Liver (tissue), 9 donors: ENCODE data around the gene ABHD14A. TPM values are rescaled to one million over a fixed set of nuclear protein-coding genes. Genes with fewer than 3 reads are reported as not detected.
A peak's percentile ranks its signal among the peaks of the same experiment; 100 is the strongest.

Experiments used
- DNase-seq: peaks from one replicate; pipeline ENCODE4 v3.0.0-alpha.2; 2017; ENCODE audit warnings: low spot score
- H3K27ac ChIP-seq, 2 donors: one replicate each; pipeline ENCODE4 v1.7.0; 2013; ENCODE audit warnings: inconsistent platforms in 2 of 2, low read length in 2 of 2, control low read depth in 1 of 2, low read depth in 1 of 2, mild to moderate bottlenecking in 1 of 2
- H3K27me3 ChIP-seq, 4 donors: one replicate each; pipeline versions ENCODE4 v1.6.1 to v1.7.0; 2013; ENCODE audit warnings: low read length in 3 of 4, inconsistent platforms in 1 of 4, mild to moderate bottlenecking in 1 of 4, moderate library complexity in 1 of 4; ENCODE audit not compliant: control insufficient read depth in 4 of 4, insufficient read depth in 4 of 4
- H3K36me3 ChIP-seq, 4 donors: one replicate each; pipeline versions ENCODE4 v1.6.1 to v1.7.0; 2013; ENCODE audit warnings: low read length in 3 of 4, mild to moderate bottlenecking in 3 of 4, low read depth in 1 of 4, moderate library complexity in 1 of 4; ENCODE audit not compliant: control insufficient read depth in 4 of 4, insufficient read depth in 3 of 4
- H3K4me1 ChIP-seq, 4 donors: one replicate each; pipeline versions ENCODE4 v1.6.1 to v1.7.0; 2013; ENCODE audit warnings: low read length in 3 of 4, mild to moderate bottlenecking in 3 of 4, moderate library complexity in 1 of 4; ENCODE audit not compliant: control insufficient read depth in 4 of 4, insufficient read depth in 4 of 4
- H3K4me3 ChIP-seq, 3 donors: one replicate each; pipeline versions ENCODE4 v1.6.1 to v1.7.0; 2013; ENCODE audit warnings: low read length in 3 of 3, control low read depth in 1 of 3, low read depth in 1 of 3, mild to moderate bottlenecking in 1 of 3
- H3K9ac ChIP-seq, 2 donors: one replicate each; pipeline ENCODE4 v1.7.0; 2013; ENCODE audit warnings: low read length in 2 of 2, mild to moderate bottlenecking in 2 of 2, moderate library complexity in 2 of 2, control low read depth in 1 of 2, low read depth in 1 of 2
- H3K9me3 ChIP-seq, 4 donors: one replicate each; pipeline versions ENCODE4 v1.6.1 to v1.7.0; 2013; ENCODE audit warnings: low read length in 3 of 4; ENCODE audit not compliant: control insufficient read depth in 4 of 4
- EGR1 ChIP-seq, 2 donors: IDR thresholded peaks; 2 replicates each; pipeline ENCODE4 v1.6.1; 2016 to 2018; ENCODE audit warnings: antibody characterized with exemption in 2 of 2, low read depth in 2 of 2
- FOXA1 ChIP-seq: IDR thresholded peaks from 2 replicates; pipeline ENCODE4 v1.6.1; 2016; ENCODE audit warnings: antibody characterized with exemption
- FOXA2 ChIP-seq: IDR thresholded peaks from 2 replicates; pipeline ENCODE4 v1.6.1; 2016; ENCODE audit warnings: antibody characterized with exemption
- GABPA ChIP-seq, 2 donors: IDR thresholded peaks in 1 of 2; conservative IDR thresholded peaks in 1 of 2; 2 replicates each; pipeline ENCODE4 v1.6.1; 2016; ENCODE audit warnings: antibody characterized with exemption in 2 of 2, mild to moderate bottlenecking in 1 of 2, moderate library complexity in 1 of 2
- HNF4A ChIP-seq, 2 donors: conservative IDR thresholded peaks; 2 replicates each; pipeline ENCODE4 v1.6.1; 2016; ENCODE audit warnings: antibody characterized with exemption in 2 of 2, mild to moderate bottlenecking in 2 of 2
- HNF4G ChIP-seq: IDR thresholded peaks from 2 replicates; pipeline ENCODE4 v1.6.1; 2016; ENCODE audit warnings: antibody characterized with exemption
- JUND ChIP-seq, 2 donors: IDR thresholded peaks; 2 replicates each; pipeline ENCODE4 v1.6.1; 2016; ENCODE audit warnings: antibody characterized with exemption in 2 of 2
- NR2F2 ChIP-seq: IDR thresholded peaks from 2 replicates; pipeline ENCODE4 v1.6.1; 2016; ENCODE audit warnings: antibody characterized with exemption
- RAD21 ChIP-seq, 2 donors: IDR thresholded peaks; 2 replicates each; pipeline ENCODE4 v1.6.1; 2016; ENCODE audit warnings: antibody characterized with exemption in 2 of 2, mild to moderate bottlenecking in 2 of 2
- RXRA ChIP-seq, 2 donors: IDR thresholded peaks; 2 replicates each; pipeline ENCODE4 v1.6.1; 2017 to 2018; ENCODE audit warnings: antibody characterized with exemption in 2 of 2, mild to moderate bottlenecking in 1 of 2
- SP1 ChIP-seq: IDR thresholded peaks from 2 replicates; pipeline ENCODE4 v1.6.1; 2018; ENCODE audit warnings: antibody characterized with exemption, mild to moderate bottlenecking
- TAF1 ChIP-seq: conservative IDR thresholded peaks from 2 replicates; pipeline ENCODE4 v1.6.1; 2016; ENCODE audit warnings: antibody characterized with exemption, mild to moderate bottlenecking
- YY1 ChIP-seq: IDR thresholded peaks from 2 replicates; pipeline ENCODE4 v1.6.1; 2016; ENCODE audit warnings: antibody characterized with exemption, mild to moderate bottlenecking
- WGBS: extraction: QIAGEN DNeasy Blood & Tissue Kit; methylation state at CpG from one replicate; pipeline ENCODE4 v1.1.7; 2013; 5-methylcytosine and 5-hydroxymethylcytosine counted together
- polyA plus RNA-seq, 2 donors: library from polyadenylated mRNA; stranded (reverse) in 1 of 2; unstranded in 1 of 2; fragments of 200-250 nt in 1 of 2; fragments of >200 nt in 1 of 2; fragmentation: Nextera tagmentation in 1 of 2; extraction: Ambion mirVana in 1 of 2; gene quantifications; one replicate each; pipeline versions ENCODE4 v1.2.1 to v1.2.3, GENCODE V29; 2013 to 2015
- total RNA-seq, 2 donors: library from RNA; depleted of rRNA; stranded (reverse); fragments of >200 nt; gene quantifications; one replicate each; pipeline ENCODE4 v1.2.3, GENCODE V29; 2014
- TF ChIP-seq, protein P1 (sequence below): fragments of 150-350 bp; IDR thresholded peaks from 2 replicates; pipeline ENCODE4 v1.5.1; 2017; ENCODE audit warnings: improper control_type of control experiment, low read depth, low read length; ENCODE audit not compliant: missing input control
- TF ChIP-seq, protein P2 (sequence below): IDR thresholded peaks from 2 replicates; pipeline ENCODE4 v1.6.1; 2016; ENCODE audit warnings: antibody characterized with exemption
- TF ChIP-seq, protein P3 (sequence below): IDR thresholded peaks from 2 replicates; pipeline ENCODE4 v1.6.1; 2016; ENCODE audit warnings: antibody characterized with exemption
- TF ChIP-seq, protein P4 (sequence below): IDR thresholded peaks from 2 replicates; pipeline ENCODE4 v1.6.1; 2016; ENCODE audit warnings: antibody characterized with exemption, mild to moderate bottlenecking
- TF ChIP-seq, protein P5 (sequence below): IDR thresholded peaks from 2 replicates; pipeline ENCODE4 v1.6.1; 2016; ENCODE audit warnings: antibody characterized with exemption
- donor health status: healthy.
- donor health status: healthy.
- donor health status: healthy.
- donor health status: healthy.
- donor health status: healthy.

Gene ABHD14A
- total and polyA plus RNA-seq, 4 donors = 8.2 to 19.9 (median 13.4) TPM

DNA sequence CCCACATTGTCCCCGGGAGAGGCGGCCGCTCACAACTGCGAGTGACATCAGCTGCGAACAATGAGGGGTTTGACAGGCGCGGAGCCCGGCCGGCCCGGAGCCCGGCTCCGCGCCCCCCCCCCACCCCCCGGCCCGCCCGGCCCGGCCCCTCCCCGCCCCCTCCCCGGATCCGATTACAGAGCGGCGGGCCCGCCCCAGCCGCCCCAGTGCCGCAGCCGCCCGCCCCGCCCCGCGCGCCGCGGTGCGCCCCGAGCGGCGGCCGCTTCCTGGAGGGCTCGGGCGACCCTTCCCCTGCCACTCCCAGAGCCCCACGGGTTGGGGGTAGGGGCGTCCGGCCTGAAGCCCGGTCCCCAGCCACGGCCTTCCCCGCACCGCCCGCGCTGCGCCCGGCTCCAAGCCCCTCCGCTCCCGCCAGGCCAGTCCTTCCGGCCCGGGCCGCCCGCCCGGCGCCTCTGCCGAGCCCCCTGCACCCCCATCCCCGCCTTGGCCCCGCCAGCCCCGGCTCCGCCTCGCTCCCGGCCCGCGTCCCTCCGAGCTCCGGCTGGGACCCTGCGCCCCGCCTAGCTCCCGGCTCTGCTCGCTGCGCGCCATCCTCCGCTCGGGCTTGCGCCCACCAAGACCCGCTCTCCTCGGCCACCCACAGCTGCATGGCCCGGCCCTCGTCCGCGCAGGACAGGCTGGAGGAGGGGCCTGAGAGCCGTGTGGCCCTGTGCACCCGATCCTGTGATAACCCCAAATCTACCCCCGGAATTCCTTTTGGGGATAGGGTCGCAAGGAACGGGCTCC, 7.3 kb upstream of the ABHD14A start, which contains the start of gene PCBP4:
Gene PCBP4, minus strand, starts transcription at position 71 of the 786 bp plus-strand sequence. CDS start 6,214 bp downstream, outside the sequence.
- Histone ChIP-seq H3K36me3 (no peaks in the 10 kb centered on the region), H3K27me3 (no peaks in the 10 kb centered on the region), H3K9ac (no peak within 1 kb of the TSS), H3K4me1 (peaks cover 8 to 46% (median 42%) of the 10 kb centered on the region in 4 donors), H3K4me3 (peak within 1 kb of the TSS in 2 of 3 donors; percentile 57 to 76), H3K27ac (peak within 1 kb of the TSS; percentile 64 to 80), H3K9me3 (no peaks in the 10 kb centered on the region)
- under 1% methylated on average over 90 of the region's 90 CpGs for WGBS
- TF ChIP-seq YY1 (no peak), HNF4G (no peak), FOXA1 (no peak), EGR1 (IDR thresholded peaks at IDR 0.05; ENCODE audit: low read depth in 2 of 2) (no peak), RAD21 (IDR thresholded peaks at IDR 0.05) (no peak)
- TF ChIP-seq, protein P1, sequence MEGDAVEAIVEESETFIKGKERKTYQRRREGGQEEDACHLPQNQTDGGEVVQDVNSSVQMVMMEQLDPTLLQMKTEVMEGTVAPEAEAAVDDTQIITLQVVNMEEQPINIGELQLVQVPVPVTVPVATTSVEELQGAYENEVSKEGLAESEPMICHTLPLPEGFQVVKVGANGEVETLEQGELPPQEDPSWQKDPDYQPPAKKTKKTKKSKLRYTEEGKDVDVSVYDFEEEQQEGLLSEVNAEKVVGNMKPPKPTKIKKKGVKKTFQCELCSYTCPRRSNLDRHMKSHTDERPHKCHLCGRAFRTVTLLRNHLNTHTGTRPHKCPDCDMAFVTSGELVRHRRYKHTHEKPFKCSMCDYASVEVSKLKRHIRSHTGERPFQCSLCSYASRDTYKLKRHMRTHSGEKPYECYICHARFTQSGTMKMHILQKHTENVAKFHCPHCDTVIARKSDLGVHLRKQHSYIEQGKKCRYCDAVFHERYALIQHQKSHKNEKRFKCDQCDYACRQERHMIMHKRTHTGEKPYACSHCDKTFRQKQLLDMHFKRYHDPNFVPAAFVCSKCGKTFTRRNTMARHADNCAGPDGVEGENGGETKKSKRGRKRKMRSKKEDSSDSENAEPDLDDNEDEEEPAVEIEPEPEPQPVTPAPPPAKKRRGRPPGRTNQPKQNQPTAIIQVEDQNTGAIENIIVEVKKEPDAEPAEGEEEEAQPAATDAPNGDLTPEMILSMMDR = no peak
- peak; percentile 55 for DNase-seq

DNA sequence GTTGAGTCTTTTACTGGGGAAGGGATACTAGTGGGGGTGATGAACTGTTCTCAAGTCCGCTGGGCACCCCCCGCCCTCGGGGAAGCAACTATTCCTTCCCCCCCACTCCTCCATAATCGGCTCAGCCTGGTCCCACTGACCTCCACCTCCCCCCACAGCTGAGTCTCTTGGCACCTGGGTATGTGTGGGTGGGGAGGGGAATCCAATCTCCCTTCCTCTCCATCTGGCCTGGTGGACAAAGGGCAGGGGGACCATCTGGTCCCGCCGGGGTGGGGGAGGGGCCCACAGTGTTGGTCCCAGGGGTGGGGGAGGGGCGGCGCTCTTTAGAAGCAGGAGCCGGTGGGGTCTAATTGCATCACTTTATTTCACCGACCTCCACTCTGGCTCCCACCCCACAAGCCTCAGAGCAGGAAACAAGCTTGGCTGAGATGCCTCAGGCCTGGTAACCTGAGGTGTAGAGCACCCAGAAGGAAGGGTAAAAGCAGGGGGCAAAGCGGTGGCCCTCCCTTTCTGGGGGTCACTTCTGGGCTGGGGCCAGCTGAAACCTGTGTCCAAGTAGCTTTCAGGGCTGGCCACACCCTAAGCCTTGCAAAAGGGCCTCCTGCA, 6.6 kb upstream of the ABHD14A start:
- peak; percentile 66 for DNase-seq
- Histone ChIP-seq H3K4me1 (peaks cover 8 to 49% (median 43%) of the 10 kb centered on the region in 4 donors), H3K9me3 (no peaks in the 10 kb centered on the region), H3K9ac (no peak overlapping the region), H3K4me3 (peak overlapping the region in 2 of 3 donors; percentile 57 to 76), H3K36me3 (no peaks in the 10 kb centered on the region), H3K27ac (peak overlapping the region; percentile 64 to 80), H3K27me3 (no peaks in the 10 kb centered on the region)
- no peak for TF ChIP-seq HNF4G
- no peak for TF ChIP-seq NR2F2
- no peak for TF ChIP-seq FOXA1
- TF ChIP-seq EGR1 (IDR thresholded peaks at IDR 0.05; ENCODE audit: low read depth in 2 of 2) = no peak
- TF ChIP-seq, protein P2, sequence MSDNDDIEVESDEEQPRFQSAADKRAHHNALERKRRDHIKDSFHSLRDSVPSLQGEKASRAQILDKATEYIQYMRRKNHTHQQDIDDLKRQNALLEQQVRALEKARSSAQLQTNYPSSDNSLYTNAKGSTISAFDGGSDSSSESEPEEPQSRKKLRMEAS = no peak
- TF ChIP-seq, protein P3, sequence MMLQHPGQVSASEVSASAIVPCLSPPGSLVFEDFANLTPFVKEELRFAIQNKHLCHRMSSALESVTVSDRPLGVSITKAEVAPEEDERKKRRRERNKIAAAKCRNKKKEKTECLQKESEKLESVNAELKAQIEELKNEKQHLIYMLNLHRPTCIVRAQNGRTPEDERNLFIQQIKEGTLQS = no peak
- no peak for TF ChIP-seq RXRA (IDR thresholded peaks at IDR 0.05)
- TF ChIP-seq, protein P4, sequence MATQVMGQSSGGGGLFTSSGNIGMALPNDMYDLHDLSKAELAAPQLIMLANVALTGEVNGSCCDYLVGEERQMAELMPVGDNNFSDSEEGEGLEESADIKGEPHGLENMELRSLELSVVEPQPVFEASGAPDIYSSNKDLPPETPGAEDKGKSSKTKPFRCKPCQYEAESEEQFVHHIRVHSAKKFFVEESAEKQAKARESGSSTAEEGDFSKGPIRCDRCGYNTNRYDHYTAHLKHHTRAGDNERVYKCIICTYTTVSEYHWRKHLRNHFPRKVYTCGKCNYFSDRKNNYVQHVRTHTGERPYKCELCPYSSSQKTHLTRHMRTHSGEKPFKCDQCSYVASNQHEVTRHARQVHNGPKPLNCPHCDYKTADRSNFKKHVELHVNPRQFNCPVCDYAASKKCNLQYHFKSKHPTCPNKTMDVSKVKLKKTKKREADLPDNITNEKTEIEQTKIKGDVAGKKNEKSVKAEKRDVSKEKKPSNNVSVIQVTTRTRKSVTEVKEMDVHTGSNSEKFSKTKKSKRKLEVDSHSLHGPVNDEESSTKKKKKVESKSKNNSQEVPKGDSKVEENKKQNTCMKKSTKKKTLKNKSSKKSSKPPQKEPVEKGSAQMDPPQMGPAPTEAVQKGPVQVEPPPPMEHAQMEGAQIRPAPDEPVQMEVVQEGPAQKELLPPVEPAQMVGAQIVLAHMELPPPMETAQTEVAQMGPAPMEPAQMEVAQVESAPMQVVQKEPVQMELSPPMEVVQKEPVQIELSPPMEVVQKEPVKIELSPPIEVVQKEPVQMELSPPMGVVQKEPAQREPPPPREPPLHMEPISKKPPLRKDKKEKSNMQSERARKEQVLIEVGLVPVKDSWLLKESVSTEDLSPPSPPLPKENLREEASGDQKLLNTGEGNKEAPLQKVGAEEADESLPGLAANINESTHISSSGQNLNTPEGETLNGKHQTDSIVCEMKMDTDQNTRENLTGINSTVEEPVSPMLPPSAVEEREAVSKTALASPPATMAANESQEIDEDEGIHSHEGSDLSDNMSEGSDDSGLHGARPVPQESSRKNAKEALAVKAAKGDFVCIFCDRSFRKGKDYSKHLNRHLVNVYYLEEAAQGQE = no peak
- no peak for TF ChIP-seq GABPA (IDR thresholded peaks at IDR 0.05 in 1 of 2, conservative IDR thresholded peaks at IDR 0.05 in 1 of 2)
- no peak for TF ChIP-seq TAF1
- TF ChIP-seq, protein P5, sequence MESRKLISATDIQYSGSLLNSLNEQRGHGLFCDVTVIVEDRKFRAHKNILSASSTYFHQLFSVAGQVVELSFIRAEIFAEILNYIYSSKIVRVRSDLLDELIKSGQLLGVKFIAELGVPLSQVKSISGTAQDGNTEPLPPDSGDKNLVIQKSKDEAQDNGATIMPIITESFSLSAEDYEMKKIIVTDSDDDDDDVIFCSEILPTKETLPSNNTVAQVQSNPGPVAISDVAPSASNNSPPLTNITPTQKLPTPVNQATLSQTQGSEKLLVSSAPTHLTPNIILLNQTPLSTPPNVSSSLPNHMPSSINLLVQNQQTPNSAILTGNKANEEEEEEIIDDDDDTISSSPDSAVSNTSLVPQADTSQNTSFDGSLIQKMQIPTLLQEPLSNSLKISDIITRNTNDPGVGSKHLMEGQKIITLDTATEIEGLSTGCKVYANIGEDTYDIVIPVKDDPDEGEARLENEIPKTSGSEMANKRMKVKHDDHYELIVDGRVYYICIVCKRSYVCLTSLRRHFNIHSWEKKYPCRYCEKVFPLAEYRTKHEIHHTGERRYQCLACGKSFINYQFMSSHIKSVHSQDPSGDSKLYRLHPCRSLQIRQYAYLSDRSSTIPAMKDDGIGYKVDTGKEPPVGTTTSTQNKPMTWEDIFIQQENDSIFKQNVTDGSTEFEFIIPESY = no peak
- no peak for TF ChIP-seq YY1
- no peak for TF ChIP-seq JUND (IDR thresholded peaks at IDR 0.05)
- TF ChIP-seq SP1 = no peak
- TF ChIP-seq RAD21 (IDR thresholded peaks at IDR 0.05) = no peak
- no peak for TF ChIP-seq FOXA2
- TF ChIP-seq HNF4A (conservative IDR thresholded peaks at IDR 0.05) = no peak
- TF ChIP-seq, protein P1 = no peak
- 16% methylated on average over 11 of the region's 11 CpGs for WGBS
